Right cardiac atrium (tissue), 5 donors: Measurements from ENCODE around the gene THOP1. TPM values are rescaled to one million over a fixed set of nuclear protein-coding genes. Genes with fewer than 3 reads are reported as not detected.

Experiments used
- ATAC-seq, 2 donors: fragments of 200-7000 bp; cut with Tn5 transposase; one replicate each; pipeline versions ENCODE4 v1.8.0 to v1.9.1; 2020; ENCODE audit warnings: moderate library complexity in 2 of 2, mild to moderate bottlenecking in 1 of 2
- DNase-seq, 3 donors: peaks; one replicate each; pipeline ENCODE4 v3.0.0-alpha.2; 2020
- H3K27ac ChIP-seq: one replicate; pipeline ENCODE4 v1.5.1; 2013; ENCODE audit warnings: mild to moderate bottlenecking, low read length, control low read depth, moderate library complexity
- H3K27me3 ChIP-seq: one replicate; pipeline ENCODE4 v1.6.1; 2013; ENCODE audit not compliant: control insufficient read depth, insufficient read depth
- H3K4me1 ChIP-seq: one replicate; pipeline ENCODE4 v1.6.1; 2013; ENCODE audit warnings: low read length; ENCODE audit not compliant: control insufficient read depth, insufficient read depth
- H3K4me3 ChIP-seq: one replicate; pipeline ENCODE4 v1.5.1; 2013; ENCODE audit warnings: low read length, control low read depth
- H3K9me3 ChIP-seq: one replicate; pipeline ENCODE4 v1.6.1; 2013; ENCODE audit warnings: low read length; ENCODE audit not compliant: control insufficient read depth
- WGBS: extraction: QIAGEN DNeasy Blood & Tissue Kit; methylation state at CpG from one replicate; pipeline ENCODE4 v1.1.7; 2013; 5-methylcytosine and 5-hydroxymethylcytosine counted together
- intact Hi-C, 4 donors: fragments of 100-400 bp; cut with DNase I; formaldehyde crosslinking; loops; one replicate each; pipeline versions ENCODE4 v1.11.0 to v1.14.0; 2022 to 2023
- polyA plus RNA-seq: library from polyadenylated mRNA; stranded (reverse); fragments of 200-250 nt; gene quantifications from one replicate; pipeline ENCODE4 v1.2.3, GENCODE V29; 2013
- total RNA-seq, 4 donors: library from RNA; stranded (reverse); fragmentation: NEBNext Ultra II Directional; extraction: Animal tissue kit (Norgen Biotek cat#: 25700); gene quantifications; one replicate each; pipeline ENCODE4 v1.2.1, GENCODE V29; 2021
- donor health status: healthy with polysubstance abuse.
- donor health status: DM: no; HTN: yes; CAD: no.
- donor health status: DM: no; HTN: no; CAD: no.
- donor health status: DM: no; HTN: yes; CAD: no; lungs with severe emphysema.
- donor health status: DM: yes; HTN: yes; CAD: no.

THOP1 gene
- total and polyA plus RNA-seq, 5 donors, result 41.4 to 69.4 (median 57.3) TPM

DNA sequence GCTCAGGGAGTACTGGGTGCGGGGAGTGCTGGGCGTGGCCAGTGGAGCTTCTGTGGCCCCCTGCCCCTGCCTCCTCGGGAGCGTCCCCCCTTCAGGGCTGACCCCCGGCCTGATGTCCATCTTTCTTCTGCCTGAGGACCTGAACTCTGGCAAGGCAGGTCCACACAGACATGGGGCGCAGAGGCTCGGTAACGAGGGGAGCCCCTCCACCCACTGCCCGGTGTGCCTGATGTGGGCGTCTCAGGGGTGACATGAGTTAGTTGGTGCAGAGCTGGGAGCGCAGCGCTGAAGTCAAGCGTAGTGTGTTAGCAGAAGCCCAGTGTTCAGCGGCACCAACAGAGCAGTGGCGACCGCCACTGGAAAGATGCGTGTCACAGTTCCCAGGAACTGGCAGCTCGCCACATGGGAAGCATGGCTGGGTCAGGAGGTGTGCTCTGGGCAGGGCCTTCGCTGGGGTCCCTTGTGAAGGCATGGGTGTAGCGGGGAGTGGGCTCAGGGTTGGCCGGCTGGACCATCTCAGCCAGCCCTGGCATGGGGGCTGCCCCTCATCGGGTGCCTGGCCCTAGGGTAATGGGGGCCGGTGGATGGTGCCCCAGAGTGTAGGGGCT, 11.5 kb downstream of the THOP1 start:
- peak overlapping the region; percentile 96 for H3K27ac ChIP-seq
- intact Hi-C loops, result no loop called here
- no peaks in the 10 kb centered on the region for H3K4me1 ChIP-seq
- H3K27me3 ChIP-seq, result no peaks in the 10 kb centered on the region
- H3K4me3 ChIP-seq, result no peak overlapping the region
- DNase-seq (peak; percentile 37 to 80 (median 77)), ATAC-seq (peak; percentile 43 to 50)
- 85% methylated on average over 23 of the region's 23 CpGs for WGBS
- H3K9me3 ChIP-seq, result no peaks in the 10 kb centered on the region

DNA sequence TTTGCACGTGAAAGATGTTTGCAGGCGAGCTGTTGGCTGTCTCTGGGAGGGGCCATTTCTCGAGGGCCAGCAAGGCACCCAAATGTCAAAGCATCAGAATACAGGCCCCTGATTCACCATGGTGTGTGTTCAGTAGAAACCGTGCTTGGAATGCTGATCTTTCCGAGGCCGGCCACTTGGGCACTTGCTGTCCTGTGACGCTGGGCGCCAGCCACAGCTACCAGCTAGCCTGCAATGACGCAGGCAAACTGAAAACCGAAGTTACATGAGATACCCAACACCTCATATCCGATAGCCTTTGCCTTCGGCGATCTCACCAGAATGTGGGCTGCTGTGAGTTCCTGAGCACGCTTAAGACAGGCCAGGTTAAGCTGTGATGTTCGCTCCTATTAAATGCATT, 12.0 kb downstream of the THOP1 start:
- peak; percentile 55 to 78 (median 76) for DNase-seq
- no peak overlapping the region for H3K4me3 ChIP-seq
- WGBS, result 75% methylated on average over 15 of the region's 15 CpGs
- H3K27ac ChIP-seq, result peak overlapping the region; percentile 96
- H3K9me3 ChIP-seq, result no peaks in the 10 kb centered on the region
- peak; percentile 61 to 72 for ATAC-seq
- H3K27me3 ChIP-seq, result no peaks in the 10 kb centered on the region
- H3K4me1 ChIP-seq, result no peaks in the 10 kb centered on the region
- intact Hi-C loops, result no loop called here

DNA sequence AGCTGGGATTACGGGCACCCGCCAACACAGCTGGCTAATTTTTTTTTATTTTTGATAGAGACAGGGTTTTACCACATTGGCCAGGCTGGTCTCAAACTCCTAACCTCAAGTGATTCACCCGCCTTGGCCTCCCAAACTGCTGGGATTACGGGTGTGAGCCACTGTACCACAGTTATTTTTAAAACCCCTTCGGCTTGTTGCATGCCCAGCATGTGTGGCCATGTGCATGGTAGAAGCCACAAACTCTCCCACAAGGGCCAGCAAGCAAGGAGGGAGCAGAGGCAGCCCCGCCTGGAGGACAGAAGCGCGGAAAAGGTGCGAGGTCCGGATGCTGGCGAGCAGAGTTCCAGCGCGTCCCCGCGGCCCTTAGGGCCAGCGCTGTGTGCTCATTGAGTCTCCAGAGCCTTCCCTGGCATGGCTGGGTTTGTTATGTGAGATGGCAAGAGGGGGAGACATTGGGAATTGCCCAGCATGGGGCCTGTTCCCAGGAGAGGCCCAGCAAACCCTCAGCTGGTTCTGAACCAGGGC, 12.9 kb downstream of the THOP1 start:
- Histone ChIP-seq H3K9me3 (no peaks in the 10 kb centered on the region), H3K27ac (peak overlapping the region; percentile 39), H3K4me3 (no peak overlapping the region), H3K27me3 (no peaks in the 10 kb centered on the region), H3K4me1 (no peaks in the 10 kb centered on the region)
- intact Hi-C loops, result no loop called here
- WGBS, result 91% methylated on average over 16 of the region's 16 CpGs
- DNase-seq (no peak), ATAC-seq (no peak)

DNA sequence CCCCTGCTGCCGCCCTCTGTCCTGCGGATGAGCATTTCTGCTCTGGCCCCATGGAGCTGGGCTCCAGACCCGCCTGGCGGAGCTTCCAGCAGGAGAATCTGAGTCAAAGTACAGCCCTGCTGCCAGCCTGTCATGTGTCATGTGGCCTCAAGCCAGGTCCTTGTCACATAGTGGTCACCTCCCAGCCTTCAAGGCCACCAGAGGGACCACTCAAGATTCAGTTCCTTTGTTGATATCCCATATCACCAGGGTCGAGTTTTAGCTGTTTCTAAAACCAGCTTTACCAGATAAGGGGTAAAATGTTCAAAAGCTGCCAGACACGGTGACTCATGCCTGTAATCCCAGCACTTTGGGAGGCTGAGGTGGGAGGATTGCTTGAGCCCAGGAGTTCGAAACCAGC, 13.4 kb downstream of the THOP1 start:
- peak; percentile 71 to 83 (median 81) for DNase-seq
- Histone ChIP-seq H3K4me3 (no peak overlapping the region), H3K4me1 (no peaks in the 10 kb centered on the region), H3K9me3 (no peaks in the 10 kb centered on the region), H3K27ac (peak overlapping the region; percentile 39), H3K27me3 (no peaks in the 10 kb centered on the region)
- intact Hi-C loops, result no loop called here
- WGBS, result 60% methylated on average over 7 of the region's 7 CpGs
- peak; percentile 65 to 68 for ATAC-seq

DNA sequence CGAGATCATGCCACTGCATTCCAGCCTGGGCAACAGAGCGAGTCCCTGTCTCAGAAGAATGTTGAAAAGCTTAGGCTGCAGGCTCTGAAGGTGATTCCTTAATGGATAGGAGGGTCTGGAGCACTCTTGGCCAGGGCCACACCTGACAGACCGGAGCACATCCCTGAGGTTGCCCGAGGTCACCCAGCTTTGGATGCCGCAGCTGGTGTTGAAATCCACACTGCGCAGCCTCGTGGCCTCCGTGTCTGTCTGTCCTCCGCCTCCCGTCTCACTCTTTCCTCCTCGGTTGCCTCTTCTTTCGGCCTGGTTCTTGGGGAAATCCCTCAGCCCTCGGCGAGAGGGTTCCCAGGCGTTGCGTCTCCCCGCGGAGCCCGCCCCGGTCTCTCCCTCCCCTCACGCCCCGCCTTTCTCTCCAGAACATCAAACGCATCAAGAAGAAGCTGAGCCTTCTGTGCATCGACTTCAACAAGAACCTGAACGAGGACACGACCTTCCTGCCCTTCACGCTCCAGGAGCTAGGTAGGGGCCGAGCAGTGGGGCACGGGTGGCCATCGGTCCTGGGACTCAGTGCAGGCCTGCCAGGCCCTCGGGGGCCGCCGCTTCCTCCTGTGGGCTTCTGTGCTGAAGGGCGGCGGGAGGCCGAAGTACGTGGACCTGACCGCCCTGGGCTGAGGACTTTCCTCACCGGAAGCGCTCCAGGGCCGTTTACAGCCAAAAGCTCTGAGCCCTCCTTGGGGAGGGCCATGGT, 14.1 kb downstream of the THOP1 start:
- WGBS, result 95% methylated on average over 41 of the region's 41 CpGs
- Histone ChIP-seq H3K27ac (peak overlapping the region; percentile 25), H3K4me3 (no peak overlapping the region), H3K4me1 (no peaks in the 10 kb centered on the region), H3K9me3 (no peaks in the 10 kb centered on the region), H3K27me3 (no peaks in the 10 kb centered on the region)
- no peak for DNase-seq
- intact Hi-C loops, result no loop called here
- no peak for ATAC-seq

DNA sequence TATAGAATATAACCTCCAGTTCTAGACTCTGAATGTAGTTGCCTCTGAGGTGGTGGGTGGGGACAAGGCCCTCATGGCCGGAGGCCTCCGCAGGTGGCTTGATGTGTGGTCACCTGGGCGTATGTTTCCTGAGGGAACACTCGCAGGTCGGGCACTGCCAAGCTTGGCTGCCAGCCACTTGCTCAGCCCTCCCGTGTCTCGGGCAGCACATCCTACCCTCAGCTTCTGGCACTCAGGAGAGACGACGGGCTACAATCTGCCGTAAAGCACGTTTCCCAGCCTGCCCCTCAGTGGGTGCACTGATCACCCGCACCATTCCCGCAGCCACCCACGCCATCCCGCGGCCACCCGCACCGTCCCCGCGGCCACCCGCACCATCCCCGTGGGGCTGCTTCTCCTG, 15.2 kb downstream of the THOP1 start:
- Histone ChIP-seq H3K27ac (no peak overlapping the region), H3K4me3 (no peak overlapping the region), H3K4me1 (no peaks in the 10 kb centered on the region), H3K9me3 (no peaks in the 10 kb centered on the region), H3K27me3 (no peaks in the 10 kb centered on the region)
- intact Hi-C loops, result no loop called here
- no peak for ATAC-seq
- 86% methylated on average over 22 of the region's 22 CpGs for WGBS
- peak in 2 of 3 donors; percentile 65 to 68 for DNase-seq

DNA sequence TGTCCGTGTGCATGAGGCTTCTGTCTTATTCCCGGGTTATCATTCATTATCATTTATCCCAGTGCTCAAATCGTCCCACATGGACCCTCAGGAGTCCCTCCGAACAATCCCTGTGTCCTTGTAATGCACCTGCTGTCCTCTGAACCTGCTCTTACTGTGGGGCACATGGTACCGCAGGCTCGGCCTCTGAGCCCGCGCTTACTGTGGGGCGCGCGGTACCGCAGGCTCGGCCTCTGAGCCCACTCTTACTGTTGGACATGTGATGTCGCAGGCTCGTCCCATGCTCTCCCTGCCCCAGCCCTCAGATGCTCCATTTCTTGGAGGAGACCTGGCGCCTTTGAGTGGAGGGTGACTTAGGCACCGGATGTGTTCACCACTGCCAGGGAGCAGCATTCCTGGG, 17.5 kb downstream of the THOP1 start:
- H3K27ac ChIP-seq, result no peak overlapping the region
- H3K27me3 ChIP-seq, result no peaks in the 10 kb centered on the region
- H3K4me3 ChIP-seq, result no peak overlapping the region
- H3K4me1 ChIP-seq, result no peaks in the 10 kb centered on the region
- ATAC-seq (no peak), DNase-seq (peak in 1 of 3 donors; percentile 10)
- WGBS, result 96% methylated on average over 17 of the region's 17 CpGs
- intact Hi-C loops, result no loop called here
- H3K9me3 ChIP-seq, result no peaks in the 10 kb centered on the region

DNA sequence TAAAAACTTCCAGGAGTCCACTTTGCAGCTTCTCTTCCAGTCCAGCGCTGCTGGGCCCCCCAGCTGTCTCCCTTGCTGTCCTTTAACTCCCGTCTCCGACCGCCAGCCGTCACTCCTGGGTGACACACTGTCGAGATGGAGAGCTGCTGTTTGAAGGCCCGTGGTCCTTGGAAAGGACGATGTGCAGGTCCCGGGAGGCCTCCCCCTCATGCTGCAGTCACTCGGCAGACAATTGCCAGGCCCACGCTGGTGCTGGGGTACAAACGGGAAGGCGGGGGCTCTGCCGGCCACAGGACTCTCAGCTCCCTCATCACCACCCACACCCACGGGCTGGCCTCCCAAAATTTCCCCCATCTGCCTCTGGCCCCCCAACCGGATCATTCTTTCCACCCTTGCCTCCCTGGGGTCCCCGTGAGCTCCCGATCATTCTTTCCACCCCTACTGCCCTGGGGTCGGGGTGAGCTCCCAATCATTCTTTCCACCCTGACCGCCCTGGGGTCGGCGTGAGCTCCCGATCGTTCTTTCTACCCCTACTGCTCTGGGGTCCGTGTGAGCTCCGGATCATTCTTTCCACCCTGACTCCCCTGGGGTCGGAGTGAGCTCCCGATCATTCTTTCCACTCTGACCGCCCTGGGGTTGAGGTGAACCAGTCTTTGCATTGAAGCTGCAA, 18.3 kb downstream of the THOP1 start:
- 91% methylated on average over 29 of the region's 29 CpGs for WGBS
- intact Hi-C loops, result no loop called here
- Histone ChIP-seq H3K4me1 (no peaks in the 10 kb centered on the region), H3K27ac (no peak overlapping the region), H3K4me3 (no peak overlapping the region), H3K9me3 (no peaks in the 10 kb centered on the region), H3K27me3 (no peaks in the 10 kb centered on the region)
- peak in 1 of 3 donors; percentile 25 for DNase-seq
- ATAC-seq, result no peak

DNA sequence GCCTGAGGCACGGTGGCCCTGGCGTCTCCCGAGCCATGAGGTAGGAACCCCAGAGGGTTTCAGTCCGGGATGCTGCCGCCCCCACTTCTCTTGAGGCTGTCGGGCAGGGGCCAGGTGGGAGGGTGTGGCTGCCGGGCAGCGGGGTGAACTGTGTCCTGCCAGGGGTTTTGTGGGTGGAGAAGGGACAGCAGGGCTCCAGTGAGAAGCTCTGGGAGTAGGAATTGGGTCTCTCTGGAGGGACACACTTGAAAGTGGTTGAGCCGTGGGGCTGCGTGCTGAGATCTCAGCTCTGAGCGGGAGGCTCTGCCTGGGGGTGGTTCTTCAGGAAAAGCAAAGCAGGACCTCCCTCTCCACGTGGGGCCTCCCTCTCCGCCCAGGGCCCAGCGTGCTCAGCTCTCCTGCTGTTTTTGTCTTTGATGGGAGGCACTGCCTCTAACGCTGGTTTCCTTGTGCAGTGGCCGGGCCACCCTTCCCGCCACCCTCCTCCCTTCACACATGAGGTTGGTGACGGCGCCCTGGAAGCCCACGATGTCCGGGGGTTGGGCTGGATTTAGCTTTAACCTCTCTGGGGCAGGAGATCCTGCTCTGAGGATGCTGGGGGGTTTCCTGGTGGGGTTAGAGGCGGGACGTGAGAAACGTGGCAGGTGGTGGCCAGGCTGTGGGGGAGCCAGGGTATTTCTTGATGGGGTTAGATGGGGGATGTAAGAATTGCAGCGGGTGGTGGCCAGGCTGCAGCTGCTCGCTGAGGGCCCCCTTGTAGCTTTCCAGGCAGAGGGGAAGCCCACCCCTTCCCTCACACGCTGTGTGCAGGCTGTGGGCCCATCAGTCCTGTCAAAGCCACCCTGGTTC, 19.1 kb downstream of the THOP1 start:
- intact Hi-C loops, result no loop called here
- H3K4me1 ChIP-seq, result no peaks in the 10 kb centered on the region
- no peaks in the 10 kb centered on the region for H3K9me3 ChIP-seq
- peak in 1 of 3 donors; percentile 30 for DNase-seq
- no peak for ATAC-seq
- H3K27me3 ChIP-seq, result no peaks in the 10 kb centered on the region
- no peak overlapping the region for H3K4me3 ChIP-seq
- 88% methylated on average over 27 of the region's 27 CpGs for WGBS
- H3K27ac ChIP-seq, result no peak overlapping the region

DNA sequence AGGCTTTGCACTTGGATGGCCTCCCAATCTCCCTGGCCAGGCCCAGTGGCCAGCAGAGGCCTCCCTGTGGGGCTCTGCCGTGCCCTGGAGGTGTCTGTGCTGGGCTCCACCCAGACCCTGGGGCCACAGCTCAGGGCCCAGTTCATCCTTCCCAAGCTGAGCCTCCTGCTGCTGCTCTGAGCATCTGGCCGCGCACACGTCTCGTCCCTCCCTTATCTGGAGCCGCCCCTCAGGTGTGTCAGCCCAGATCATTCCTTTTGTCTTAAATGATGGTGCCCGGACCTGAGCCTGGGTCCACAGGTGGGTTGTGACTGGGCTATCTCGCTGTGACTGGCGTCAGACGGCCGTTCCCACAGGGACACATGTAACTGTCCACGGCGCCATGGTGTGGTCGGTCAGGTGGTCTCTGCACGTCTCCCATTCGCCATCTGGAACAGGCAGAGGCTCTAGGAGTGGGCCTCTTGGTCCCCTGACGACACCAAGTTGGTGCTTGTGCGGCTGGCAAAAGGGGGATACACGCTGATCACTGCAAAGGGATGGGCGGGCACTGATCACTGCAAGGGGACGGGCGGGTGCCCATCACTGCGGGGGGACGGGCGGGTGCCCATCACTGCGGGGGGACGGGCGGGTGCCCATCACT, 20.1 kb downstream of the THOP1 start:
- Histone ChIP-seq H3K4me3 (no peak overlapping the region), H3K9me3 (no peaks in the 10 kb centered on the region), H3K4me1 (no peaks in the 10 kb centered on the region), H3K27me3 (no peaks in the 10 kb centered on the region), H3K27ac (no peak overlapping the region)
- ATAC-seq, result no peak
- peak in 2 of 3 donors; percentile 16 to 33 for DNase-seq
- 95% methylated on average over 27 of the region's 28 CpGs for WGBS
- intact Hi-C loops, result no loop called here
